ENCODE data around the gene ARHGEF28.

DNA sequence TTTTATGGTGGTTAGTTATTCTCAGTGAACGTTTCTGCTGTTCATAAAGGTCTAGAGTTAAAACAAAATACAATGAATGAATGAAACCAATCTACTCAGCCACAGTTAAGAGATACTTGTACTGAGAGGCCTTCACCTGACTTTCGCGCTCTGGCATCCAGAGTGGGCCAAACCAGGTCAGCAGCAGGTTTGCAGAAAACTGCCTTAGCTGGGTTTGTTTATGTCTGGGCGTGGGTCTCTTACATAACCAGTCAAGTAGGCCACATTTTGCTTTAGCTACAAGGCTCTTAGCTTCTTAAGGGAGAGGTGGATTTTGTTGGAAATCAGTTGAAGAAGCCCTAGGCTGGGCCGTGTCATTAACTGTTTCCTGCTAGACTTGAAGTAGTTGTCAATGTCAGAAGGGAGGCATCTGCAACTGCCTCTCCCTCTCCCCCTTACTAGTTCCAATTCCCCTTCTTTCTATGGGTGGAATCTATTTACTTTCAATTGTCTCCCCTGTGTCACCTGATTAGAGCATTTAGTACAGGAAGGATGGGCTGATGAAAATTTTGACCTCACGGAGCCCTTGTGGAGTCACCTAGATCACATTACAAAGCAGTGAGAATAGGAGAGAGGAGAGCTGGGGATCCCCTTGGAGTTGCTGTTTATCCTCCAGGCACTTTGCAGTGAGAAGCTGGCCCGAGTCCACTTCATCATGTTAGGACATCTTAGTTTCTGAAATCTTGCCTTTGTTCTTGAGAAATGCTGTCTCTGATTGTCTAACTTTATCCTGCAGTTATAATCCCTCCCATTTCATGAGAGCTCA lies 200.5 kb downstream of the ARHGEF28 start:
- TF ChIP-seq, protein P1, sequence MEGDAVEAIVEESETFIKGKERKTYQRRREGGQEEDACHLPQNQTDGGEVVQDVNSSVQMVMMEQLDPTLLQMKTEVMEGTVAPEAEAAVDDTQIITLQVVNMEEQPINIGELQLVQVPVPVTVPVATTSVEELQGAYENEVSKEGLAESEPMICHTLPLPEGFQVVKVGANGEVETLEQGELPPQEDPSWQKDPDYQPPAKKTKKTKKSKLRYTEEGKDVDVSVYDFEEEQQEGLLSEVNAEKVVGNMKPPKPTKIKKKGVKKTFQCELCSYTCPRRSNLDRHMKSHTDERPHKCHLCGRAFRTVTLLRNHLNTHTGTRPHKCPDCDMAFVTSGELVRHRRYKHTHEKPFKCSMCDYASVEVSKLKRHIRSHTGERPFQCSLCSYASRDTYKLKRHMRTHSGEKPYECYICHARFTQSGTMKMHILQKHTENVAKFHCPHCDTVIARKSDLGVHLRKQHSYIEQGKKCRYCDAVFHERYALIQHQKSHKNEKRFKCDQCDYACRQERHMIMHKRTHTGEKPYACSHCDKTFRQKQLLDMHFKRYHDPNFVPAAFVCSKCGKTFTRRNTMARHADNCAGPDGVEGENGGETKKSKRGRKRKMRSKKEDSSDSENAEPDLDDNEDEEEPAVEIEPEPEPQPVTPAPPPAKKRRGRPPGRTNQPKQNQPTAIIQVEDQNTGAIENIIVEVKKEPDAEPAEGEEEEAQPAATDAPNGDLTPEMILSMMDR (IDR thresholded peaks at IDR 0.05 in 4 of 5, conservative IDR thresholded peaks at IDR 0.05 in 1 of 5): no peak
- no peak for TF ChIP-seq POLR2A (IDR thresholded peaks at IDR 0.05)
